Raji (cell line): ENCODE results near the gene KLHL12.

ENCODE experiments used
- POLR2A ChIP-seq: IDR thresholded peaks from 2 replicates; pipeline ENCODE4 v1.6.1; 2011; ENCODE audit warnings: low read depth, low read length, control low read depth; ENCODE audit not compliant: insufficient read depth

KLHL12 gene

DNA sequence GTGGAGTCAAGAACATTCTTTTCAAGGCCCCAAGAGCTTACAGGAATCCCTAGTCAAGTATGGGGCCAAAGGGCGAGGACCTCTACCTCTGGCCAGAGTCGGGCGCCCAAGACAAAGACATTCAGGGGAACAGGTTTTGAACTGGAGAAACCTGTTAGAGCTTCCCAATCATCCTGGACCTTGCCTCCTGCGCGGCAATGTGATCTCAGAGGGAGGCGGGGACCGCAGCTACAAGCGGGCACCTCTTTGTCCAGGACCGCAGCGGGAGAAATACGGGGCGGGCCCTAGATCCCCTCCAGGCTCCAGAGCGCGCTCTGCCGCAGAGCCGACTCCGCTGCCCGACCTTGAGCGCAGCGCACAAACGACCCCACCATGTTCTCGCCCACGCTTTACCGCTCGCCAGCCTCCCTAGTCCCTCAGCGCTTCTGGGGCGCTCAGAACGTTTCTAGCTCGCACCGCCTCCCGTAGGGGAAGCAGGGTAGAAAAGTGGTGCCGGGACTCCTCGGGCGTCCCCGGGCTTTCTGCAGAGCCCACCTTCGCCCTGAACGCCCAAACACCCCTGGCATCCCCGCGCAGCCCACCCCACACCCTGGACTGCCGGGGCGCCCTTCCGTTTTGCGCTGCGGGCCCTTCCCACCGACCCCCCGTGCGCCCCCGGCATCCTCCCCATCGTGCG lies 66.2 kb downstream of the KLHL12 start:
- no peak for TF ChIP-seq POLR2A

DNA sequence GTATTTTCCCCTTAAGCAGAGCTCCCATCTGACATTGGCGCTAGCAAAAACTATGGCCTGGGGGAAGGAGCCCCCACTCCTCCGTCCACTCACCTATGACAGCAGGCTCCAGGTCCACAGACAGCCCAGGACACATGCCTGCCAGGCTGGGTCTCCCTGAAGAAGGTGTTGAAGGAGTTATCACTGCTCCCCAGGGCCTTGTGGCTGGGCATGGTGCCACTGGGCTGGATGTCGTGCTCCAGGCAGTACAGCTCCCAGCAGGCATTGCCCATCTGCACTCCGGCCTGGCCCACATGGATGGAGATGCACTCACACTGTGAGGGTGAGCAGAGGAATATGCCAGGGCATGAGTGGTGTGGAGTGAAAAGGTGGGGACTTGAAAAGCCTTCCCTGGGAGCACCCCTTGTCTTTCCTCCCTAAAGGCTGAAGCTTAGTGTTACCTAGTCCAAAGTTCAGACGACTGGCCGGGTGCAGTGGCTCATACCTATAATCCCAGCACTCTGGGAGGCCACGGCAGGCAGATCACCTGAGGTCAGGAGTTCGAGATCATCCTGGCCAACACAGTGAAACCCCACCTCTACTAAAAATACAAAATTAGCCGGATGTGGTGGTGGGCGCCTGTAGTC lies 68.1 kb downstream of the KLHL12 start:
- TF ChIP-seq POLR2A: no peak

DNA sequence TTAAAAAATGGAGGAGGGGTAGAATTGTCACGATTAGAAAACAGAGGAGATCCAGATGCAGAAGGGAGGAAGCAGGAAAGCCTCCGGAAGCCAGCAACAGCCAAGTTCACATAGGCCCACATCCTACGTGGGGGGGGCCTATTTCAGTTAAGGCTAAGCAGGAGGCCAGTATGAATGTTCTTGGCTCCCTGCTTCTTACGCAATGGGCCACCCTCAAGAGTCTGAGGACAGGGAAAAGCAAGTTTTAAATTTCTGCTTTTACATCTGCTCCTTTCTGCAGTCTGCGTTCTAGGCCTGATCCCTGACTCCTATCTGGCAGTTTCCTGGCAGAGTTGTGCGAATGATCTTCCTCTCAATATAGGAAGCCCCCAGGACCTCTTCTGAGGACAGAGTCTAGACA lies 68.7 kb downstream of the KLHL12 start:
- no peak for TF ChIP-seq POLR2A

DNA sequence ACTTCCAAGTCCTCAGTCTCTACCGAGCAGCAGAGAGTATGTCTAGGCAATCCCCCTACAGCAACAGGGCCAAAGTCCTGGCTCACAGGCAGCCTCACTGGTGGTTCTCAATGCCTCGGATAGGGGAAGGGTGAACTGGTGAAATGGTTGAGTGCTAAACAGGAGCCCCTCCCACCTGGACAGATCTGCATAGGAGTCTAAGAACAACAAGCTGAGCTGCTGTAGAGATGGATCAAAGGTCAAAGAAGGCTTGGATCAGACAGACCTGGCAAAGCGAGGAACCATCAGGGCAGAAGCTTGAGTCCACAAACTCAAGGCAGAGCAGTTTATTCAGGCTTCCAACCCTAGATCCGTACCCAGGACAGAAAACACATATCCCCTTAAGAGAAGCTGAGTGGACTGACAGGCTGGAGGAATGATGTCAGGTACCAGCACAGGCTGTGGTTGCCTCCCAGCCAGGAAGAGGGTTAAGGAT lies 69.9 kb downstream of the KLHL12 start:
- TF ChIP-seq POLR2A: no peak

DNA sequence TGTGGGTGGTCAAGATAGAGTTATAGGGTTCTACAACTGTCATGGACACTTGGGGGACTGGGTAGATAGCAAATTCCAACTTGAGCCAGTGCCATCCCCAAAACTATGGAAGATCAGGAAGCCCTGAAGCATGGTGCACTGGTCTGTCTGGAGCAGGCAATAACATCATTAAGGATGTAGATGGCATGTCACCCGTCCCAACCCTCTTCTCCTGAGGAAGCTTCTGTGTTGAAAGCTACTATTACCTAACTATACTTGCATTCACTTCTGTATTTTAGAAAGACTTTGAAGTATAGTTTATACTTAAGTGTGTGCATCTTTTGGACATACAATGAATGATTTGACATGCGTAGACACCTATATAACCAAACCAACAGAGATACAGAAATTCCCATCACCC lies 71.0 kb downstream of the KLHL12 start:
- TF ChIP-seq POLR2A: no peak

DNA sequence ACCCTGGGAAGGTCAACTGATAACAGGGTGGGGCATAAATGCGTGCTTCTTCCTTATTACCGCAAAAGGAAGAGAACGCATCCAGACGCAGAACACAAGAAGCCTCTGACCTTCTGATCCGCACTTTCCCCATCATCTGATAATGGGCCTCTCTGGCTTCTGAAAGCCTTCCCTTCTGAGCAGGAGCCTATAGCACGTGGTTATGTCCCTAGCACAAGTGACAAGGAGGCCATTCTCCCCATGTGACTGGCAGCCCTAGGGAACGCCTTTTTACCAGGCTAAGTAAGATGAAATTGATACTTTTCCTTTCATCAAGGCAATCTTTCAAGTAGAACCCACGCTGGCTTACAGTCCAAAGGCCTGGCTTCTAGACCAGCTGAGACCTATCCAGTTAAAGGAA lies 72.2 kb downstream of the KLHL12 start:
- TF ChIP-seq POLR2A: no peak

DNA sequence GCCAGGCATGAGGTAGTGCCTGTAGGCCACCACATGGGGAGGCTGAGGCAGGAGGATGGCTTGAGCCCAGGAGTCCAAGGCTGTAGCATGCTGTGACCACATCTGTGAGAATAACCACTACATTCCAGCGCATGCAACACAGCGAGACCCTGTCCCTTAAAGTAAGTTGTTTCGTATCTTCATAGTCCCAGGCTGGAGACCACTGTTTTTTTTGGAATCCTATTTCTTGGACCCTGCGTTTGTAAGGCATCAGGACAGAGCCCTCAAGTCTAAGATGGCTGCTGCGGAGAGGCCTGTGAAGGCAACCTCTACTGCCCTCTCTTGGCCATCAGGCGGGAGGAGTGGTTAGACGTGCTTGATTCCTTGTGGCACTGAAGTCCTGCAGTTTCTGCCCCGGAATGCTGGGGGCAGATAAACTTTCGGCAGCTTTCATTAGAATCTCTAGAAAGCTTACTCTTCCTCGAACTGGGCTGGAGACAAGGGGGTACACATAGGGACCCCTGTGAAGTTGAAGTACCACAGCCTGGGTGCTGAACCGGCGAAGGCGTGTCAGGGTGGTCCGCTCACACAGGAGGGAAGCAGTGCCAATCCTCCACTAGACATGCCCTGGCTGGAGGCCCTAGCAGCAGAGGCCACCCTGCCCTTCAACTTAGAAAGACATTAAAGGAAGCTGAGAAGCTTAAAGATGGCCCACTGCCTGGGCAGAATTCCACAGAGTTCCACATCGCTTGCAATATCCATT lies 74.7 kb downstream of the KLHL12 start:
- TF ChIP-seq POLR2A: no peak

DNA sequence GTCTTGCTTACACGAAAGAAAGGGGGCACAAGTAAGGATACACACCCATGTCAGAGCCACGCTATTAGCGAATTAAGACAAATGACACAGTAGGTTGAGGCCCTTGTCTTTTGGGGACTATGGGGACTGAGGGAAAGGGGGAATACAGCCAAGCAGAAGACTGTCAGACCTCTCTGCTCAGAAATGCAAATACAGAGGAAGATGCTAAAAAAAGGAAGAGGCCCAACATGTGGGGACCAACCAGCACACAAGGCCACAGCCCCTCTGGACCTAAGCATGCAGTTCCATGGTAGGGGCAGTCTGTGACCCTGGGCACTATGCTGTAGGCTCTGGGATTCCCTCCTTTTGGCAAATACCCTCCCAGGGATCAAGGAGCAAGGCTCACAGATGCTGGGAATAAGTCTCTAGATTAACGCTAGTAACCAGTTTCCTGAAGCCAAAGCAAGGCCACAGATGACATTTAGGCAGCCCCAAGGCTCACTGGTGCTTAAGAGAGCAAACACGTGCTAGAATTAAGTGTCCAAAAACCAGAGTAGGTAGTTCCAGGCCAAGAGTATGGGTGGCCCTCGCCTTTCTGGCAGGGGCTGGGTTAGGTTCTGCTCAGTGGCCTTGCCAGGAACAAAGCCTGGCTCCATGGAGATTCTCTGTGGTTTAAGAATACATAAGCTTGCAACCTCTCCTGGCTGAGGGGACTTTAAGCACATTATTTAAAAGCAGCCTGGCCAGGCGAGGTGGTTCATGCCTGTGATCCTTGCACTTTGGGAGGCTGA lies 76.3 kb downstream of the KLHL12 start:
- TF ChIP-seq POLR2A: no peak

DNA sequence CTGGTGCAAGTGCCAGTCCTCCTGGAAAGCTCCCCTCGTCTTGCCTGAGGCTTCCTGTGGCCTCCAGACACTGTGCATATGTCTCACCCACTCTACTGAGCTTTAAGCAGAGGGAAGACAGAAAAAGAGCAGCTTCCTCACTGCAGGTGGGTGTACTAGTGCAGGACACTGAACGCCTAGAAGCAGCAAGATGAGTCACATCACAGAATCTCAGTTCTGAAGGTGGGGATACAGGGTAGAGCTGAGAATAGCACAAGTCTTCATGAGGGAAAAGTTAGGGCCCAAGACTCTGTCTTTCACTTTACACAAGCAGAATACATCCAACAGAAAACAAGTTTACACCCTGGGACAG lies 78.9 kb downstream of the KLHL12 start:
- no peak for TF ChIP-seq POLR2A

DNA sequence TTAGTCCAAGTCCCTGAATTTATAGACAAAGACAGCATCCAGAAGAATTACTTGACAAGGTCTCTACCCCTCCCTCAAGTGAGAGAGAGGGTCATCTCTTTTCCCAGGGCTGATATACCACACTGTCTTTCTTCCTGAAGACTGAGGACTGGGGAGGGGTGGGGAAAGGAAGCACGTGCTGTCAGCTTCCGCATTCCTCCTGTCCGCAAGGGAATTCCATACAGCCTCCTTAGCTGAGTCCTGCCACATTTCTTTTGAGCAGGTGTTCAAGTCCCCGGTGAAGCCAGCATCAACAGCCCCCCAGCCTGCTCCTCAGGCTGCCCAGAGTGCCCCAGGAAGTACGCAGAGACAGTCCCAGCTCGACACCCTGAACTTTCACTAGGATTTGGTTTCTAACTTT lies 82.1 kb downstream of the KLHL12 start:
- TF ChIP-seq POLR2A: no peak

DNA sequence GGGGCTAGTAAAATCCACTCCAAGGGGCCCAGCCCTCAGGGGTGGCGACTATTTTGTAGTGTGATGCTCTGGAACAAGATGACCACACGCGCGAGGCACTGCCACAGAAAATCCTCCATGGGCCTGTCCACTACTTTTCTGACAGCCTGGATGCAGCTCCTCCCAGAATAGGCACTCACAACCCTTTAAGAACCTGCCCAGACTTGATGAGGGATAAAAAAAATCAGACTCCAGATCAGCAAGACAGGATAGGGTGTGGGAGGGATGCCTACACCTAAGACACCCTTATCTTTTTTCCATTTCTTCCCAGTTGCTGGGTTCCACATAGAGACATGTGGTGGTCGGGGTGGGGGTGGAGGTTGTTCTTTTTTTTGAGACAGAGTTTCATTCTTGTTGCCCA lies 82.8 kb downstream of the KLHL12 start:
- no peak for TF ChIP-seq POLR2A

DNA sequence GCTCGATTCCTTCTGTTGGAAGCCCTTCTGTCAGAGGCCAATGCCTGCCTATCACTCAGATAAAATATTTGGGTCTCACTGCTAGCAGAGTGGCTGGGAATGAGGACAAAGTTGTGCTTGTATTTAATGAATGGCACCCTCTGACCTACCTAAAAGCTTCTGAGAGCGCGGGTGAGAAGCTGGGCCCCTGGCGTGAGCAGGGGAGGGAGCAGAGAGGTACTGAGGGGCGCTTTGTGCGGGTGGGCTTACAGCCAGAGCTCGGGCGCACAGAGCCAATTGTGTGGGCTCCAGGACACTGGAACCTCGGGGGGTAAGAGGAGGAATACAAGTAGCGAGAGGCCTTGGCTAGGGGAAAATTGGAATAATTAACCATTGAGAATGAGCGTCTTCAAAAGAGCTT lies 84.0 kb downstream of the KLHL12 start:
- TF ChIP-seq POLR2A: no peak
